Putamen (tissue), 1 donor: Measurements from ENCODE around the gene ISYNA1.
A peak's percentile ranks its signal among the peaks of the same experiment; 100 is the strongest.

Source experiments
- DNase-seq: peaks from one replicate; pipeline ENCODE4 v3.0.0-alpha.2; 2016; ENCODE audit warnings: low spot score

Gene ISYNA1

DNA sequence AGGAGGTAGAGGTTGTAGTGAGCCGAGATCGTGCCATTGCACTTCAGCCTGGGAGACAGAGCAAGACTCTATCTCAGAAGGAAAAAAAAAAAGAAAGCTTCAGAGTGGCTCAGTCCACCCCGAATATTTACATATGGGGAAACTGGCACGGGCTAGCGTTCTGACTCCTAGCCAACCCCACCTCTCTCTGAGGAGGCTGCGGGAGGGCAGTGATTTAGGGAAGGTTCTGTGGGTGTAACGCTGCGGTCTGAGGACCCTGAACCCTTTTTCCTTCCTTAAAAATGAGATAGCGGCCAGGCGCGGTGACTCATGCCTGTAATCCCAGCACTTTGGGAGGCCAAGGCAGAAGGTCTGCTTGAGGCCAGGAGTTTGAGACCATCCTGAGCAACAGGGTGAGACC is 45.5 kb downstream of the ISYNA1 start:
- no peak for DNase-seq

DNA sequence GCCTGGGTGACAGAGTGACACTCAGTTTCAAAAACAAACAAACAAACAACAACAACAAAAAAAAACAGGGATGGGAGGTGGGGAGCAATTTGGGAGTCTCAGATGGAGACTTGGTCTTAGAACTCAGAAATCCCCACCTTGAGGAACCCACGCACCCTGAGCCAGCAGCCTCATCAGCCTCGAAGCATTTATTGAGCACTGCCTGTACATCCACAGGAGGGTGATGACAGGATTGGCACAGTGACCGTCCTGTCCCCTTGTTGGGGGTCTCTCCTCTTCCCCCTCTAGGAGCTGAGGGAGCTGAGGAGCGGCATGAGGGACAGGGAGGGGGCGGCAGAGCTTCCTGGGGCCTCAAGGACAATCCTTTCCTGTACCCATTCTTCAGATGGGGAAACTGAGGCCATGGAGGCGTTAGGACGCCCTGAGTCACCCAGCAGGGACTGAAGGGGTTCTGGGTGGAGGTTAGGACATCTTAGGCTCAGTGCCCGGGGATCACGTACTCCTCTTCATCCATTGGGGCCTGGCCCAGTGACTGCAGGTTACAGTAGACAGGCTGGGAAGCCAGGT is 46.3 kb downstream of the ISYNA1 start:
- no peak for DNase-seq

DNA sequence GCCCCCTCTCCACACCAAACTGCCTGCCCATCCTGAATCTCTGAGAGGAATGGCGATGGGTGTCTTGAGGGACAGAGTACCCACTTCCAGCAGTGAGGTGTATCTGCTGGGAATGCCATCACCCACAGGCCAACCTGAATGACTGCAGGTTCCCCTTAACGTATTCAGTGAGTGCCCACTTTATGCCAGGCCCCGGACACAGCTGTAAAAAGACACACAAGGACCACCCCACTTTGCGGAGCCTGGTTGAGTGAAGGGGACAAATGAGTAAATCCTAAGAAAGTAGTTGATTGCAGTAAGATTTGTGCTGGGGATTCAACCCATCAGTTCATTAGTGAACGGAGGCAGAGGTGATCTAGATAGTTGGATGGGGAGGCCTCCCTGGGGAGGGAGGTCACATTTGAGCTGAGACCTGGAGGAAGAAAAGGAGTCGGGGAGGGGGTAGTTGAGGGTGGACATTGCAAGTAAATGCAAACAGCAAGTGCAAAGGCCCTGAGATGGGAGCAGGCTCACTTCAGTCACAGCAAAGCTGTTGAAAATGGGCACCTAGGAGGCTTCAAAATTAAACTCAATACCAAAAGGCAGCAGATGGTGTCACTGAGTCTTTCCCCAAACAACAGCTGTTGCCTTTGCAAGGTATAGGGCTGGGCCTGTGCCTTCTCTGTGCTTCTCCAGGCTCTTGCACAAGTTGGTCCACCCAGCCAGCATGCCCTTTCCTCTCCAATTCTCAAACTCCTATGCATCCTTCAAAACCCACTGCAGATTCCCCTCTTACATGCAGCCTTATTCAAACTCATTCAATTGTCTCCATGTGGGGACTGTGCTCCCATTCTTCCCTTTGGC is 47.6 kb downstream of the ISYNA1 start:
- no peak for DNase-seq

DNA sequence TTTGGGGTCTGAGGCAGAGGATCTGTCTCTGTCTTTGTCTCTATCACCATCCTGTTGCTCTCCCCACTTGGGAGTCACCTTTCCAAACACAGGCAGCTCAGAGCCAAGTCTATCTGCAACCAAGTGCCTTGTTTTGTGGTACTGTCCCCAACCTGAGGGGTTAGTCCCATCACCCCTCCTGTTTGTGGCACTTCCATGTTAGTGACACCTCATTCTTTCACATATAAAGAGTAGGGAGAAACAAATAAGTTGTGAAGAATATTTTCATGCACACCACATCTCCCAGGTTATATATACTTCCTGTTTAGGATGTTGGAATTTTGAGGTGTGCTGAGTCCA is 48.2 kb downstream of the ISYNA1 start:
- no peak for DNase-seq

DNA sequence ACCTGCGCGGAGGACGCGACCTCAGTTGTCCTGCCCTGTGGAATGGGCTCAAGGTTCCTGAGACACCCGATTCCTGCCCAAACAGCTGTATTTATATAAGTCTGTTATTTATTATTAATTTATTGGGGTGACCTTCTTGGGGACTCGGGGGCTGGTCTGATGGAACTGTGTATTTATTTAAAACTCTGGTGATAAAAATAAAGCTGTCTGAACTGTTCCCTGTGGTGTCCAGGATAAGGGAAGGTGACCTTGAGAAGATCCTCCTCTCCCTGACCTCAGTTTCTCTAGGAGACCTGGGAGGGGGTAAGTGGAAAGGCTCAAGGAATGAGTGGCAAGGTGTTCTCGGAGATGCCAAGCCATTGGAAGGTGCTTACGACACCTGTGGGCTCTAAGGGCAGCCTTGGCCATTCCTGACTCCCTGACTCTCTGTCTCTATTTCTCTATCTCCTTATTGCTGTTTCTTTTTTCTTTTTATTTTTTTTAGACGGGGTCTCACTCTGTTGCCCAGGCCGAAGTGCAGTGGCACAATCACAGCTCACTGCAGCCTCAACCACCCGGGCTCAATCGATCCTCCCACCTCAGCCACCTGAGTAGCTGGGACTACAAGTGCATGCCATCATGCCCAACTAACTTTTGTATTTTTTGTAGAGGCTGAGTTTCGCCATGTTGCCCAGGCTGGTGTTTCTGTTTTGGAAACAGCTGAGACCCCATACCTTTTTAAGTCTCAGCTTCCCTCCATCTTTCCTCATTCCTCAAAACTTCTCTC is 48.8 kb downstream of the ISYNA1 start:
- no peak for DNase-seq

DNA sequence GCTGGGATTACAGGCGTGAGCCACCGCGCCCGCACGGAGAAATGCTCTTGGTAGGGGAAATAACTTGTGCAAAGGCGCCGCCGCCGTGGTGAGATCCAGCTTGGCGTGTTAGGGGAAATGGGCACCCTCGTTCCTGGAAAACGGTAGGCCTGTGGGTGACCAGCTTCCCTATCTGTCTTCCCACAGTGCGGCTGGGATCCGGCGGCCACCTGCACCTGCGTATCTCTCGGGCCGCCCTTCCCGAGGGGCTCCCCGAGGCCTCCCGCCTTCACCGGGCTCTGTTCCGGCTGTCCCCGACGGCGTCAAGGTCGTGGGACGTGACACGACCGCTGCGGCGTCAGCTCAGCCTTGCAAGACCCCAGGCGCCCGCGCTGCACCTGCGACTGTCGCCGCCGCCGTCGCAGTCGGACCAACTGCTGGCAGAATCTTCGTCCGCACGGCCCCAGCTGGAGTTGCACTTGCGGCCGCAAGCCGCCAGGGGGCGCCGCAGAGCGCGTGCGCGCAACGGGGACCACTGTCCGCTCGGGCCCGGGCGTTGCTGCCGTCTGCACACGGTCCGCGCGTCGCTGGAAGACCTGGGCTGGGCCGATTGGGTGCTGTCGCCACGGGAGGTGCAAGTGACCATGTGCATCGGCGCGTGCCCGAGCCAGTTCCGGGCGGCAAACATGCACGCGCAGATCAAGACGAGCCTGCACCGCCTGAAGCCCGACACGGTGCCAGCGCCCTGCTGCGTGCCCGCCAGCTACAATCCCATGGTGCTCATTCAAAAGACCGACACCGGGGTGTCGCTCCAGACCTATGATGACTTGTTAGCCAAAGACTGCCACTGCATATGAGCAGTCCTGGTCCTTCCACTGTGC is 49.6 kb downstream of the ISYNA1 start:
- DNase-seq = peak; percentile 44

DNA sequence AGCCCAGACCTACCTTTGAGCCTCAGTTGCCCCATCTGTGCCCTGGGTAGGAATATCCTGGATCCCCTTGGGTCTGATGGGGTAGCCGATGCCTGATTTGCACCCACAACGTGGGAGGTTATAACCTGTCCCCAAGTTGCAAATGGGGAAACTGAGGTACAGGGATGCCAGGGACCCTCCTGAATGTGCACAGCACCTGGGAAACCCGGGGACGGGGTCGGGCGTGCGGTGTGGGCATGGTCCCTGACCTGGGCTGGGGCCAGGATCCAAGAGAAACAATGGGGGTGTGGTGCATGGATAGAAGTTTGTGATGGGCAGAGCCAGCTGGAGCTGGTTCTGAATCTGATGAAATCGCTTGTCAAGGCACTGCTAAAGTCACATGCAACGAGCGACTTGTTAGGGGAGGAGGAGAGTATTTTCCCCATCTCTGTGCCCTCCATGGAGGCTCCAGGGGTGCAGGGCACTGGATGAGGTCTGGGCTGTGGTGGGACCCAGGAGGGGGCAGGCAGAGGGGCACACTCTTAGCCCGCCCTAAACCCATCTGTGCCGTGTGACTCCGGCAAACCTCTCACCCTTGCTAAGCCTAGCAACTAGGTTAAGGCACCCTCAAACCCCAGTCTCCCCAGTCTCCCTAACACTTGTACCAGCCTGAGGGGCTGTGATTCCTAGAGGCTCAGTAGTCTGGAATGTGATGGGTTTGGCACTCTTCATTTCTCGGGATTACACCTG is 51.2 kb downstream of the ISYNA1 start:
- no peak for DNase-seq

DNA sequence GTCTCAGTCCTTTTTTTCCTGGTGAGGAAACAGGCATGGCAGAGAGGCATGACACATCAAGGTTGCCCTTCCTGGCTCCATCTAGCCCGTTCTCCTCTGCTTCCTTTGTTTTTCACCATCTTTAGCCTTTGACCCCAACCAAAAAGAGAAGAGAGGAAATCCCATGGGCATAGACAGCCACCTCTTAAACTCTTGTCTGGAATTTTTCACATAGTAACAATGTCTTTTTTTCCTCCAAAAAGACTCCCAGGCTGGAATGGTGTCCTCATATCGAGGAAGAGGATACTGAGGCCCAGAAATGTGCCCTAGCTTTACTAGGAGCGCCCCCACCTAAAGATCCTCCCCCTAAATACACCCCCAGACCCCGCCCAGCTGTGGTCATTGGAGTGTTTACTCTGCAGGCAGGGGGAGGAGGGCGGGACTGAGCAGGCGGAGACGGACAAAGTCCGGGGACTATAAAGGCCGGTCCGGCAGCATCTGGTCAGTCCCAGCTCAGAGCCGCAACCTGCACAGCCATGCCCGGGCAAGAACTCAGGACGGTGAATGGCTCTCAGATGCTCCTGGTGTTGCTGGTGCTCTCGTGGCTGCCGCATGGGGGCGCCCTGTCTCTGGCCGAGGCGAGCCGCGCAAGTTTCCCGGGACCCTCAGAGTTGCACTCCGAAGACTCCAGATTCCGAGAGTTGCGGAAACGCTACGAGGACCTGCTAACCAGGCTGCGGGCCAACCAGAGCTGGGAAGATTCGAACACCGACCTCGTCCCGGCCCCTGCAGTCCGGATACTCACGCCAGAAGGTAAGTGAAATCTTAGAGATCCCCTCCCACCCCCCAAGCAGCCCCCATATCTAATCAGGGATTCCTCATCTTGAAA is 52.0 kb downstream of the ISYNA1 start, which contains the start of gene GDF15:
Gene GDF15 (plus strand): TSS at position 484 of the 868 bp plus-strand sequence. CDS start 32 bp downstream, at position 516.
- no peak for DNase-seq

DNA sequence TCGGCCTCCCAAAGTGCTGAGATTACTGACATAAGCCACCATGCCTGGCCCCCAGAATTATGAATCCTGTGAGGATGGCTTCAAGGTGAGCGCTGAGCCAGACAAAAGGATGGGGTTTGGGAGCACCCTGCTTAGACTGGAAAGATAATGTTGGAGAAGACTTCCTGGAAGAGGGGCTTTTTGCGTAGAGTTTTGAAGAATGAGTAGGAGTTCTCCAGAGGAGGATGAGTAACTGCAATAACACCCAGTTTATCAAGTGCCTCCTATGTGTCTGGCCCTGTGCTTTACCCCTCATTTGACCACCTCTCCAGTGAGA is 52.6 kb downstream of the ISYNA1 start:
- no peak for DNase-seq

DNA sequence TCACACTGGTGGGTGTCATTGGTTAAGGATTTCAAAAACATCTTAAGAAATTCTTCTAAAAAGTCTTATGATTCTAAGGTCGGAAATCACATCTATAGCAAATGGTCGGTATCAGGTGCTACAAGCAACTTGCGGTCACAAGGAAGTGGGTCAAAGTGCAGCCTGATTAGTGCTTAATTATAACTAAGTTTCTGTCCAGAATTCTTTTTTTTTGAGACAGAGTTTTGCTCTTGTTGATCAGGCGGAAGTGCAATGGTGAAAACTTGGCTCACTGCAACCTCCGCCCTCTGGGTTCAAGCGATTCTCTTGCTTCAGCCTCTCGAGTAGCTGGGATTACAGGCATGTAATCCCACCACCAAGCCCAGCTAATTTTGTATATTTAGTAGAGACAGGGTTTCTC is 53.2 kb downstream of the ISYNA1 start:
- DNase-seq = no peak
